HG03066 (cell line): Measurements from ENCODE around the gene COMP.

Experiments used
- ATAC-seq: cut with Tn5 transposase; IDR thresholded peaks from one replicate; pipeline ENCODE4 v1.9.1; 2021; ENCODE audit warnings: low read depth; ENCODE audit not compliant: unreplicated experiment

Gene COMP

GRCh38 chr19:18750295-18750970 is 40.7 kb downstream of the COMP start:
- ATAC-seq = no peak

- ATAC-seq = no peak
These were observed 41.5 kb downstream of the COMP start for GRCh38 chr19:18749362-18750231.

- no peak for ATAC-seq
These were observed 44.4 kb downstream of the COMP start for GRCh38 chr19:18746401-18747325.

GRCh38 chr19:18745931-18746330 is 45.2 kb downstream of the COMP start:
- no peak for ATAC-seq

- no peak for ATAC-seq
These were observed 45.9 kb downstream of the COMP start for GRCh38 chr19:18745012-18745735.

GRCh38 chr19:18743784-18744418 is 47.2 kb downstream of the COMP start:
- ATAC-seq = no peak

- ATAC-seq = no peak
These were observed 48.0 kb downstream of the COMP start for GRCh38 chr19:18742838-18743783.

- no peak for ATAC-seq
These were observed 48.8 kb downstream of the COMP start for GRCh38 chr19:18742324-18742723.

GRCh38 chr19:18741124-18742121 is 49.7 kb downstream of the COMP start:
- ATAC-seq = no peak

- no peak for ATAC-seq
These were observed 52.0 kb downstream of the COMP start for GRCh38 chr19:18738961-18739690.

GRCh38 chr19:18737954-18738351 is 53.2 kb downstream of the COMP start:
- ATAC-seq = no peak

GRCh38 chr19:18737337-18737953 is 53.7 kb downstream of the COMP start:
- no peak for ATAC-seq

GRCh38 chr19:18736415-18737336 is 54.4 kb downstream of the COMP start:
- ATAC-seq = no peak

GRCh38 chr19:18735752-18736151 is 55.4 kb downstream of the COMP start:
- ATAC-seq = no peak

GRCh38 chr19:18735324-18735723 is 55.8 kb downstream of the COMP start:
- ATAC-seq = no peak
